ENCODE data around the gene DIS3L2. TPM values are rescaled to one million over a fixed set of nuclear protein-coding genes. Genes with fewer than 3 reads are reported as not detected.

Gene DIS3L2
- total and polyA plus RNA-seq, 2 of the 8 experiments (the other 6 are each of a cell fraction or from before 2014, with no cell fraction given) = 11.5 to 21.6 TPM

- no peak for TF ChIP-seq KDM4A (IDR thresholded peaks at IDR 0.05; ENCODE audit: low read depth, low read length, severe bottlenecking)
Measured at GRCh38 chr2:232214053-232214452, 252.5 kb downstream of the DIS3L2 start (continued).

All from H1 (cell line).